ES-I3 (cell line): Measurements from ENCODE around the gene GRK5.
"Not testable (repeated sequence)": the region's sequence is repeated elsewhere in the genome, so short reads cannot be mapped to it uniquely, and the experiment has no call there.

Experiments
- H3K36me3 ChIP-seq: 2 replicates; pipeline ENCODE4 v1.6.1; 2013; ENCODE audit warnings: mild to moderate bottlenecking, low read length, control low read depth, moderate library complexity; ENCODE audit not compliant: insufficient read depth
- H3K4me1 ChIP-seq: 2 replicates; pipeline ENCODE4 v1.6.1; 2013; ENCODE audit warnings: mild to moderate bottlenecking, control low read depth, low read length; ENCODE audit not compliant: insufficient read depth
- H3K9ac ChIP-seq: 2 replicates; pipeline ENCODE4 v1.6.1; 2013; ENCODE audit warnings: low read depth, mild to moderate bottlenecking, low read length, moderate library complexity
- H3K9me3 ChIP-seq: 2 replicates; pipeline ENCODE4 v1.6.1; 2013; ENCODE audit warnings: mild to moderate bottlenecking, low read length, moderate library complexity; ENCODE audit not compliant: control insufficient read depth, insufficient read depth

GRK5 gene

GRCh38 chr10:119256897-119257296, 49.5 kb downstream of the GRK5 start:
- H3K9ac ChIP-seq: no peak overlapping the region
- no peaks in the 10 kb centered on the region for H3K9me3 ChIP-seq
- H3K4me1 ChIP-seq: peaks cover 16% of the 10 kb centered on the region
- H3K36me3 ChIP-seq: no peaks in the 10 kb centered on the region

- H3K4me1 ChIP-seq: peaks cover 14% of the 10 kb centered on the region
- no peaks in the 10 kb centered on the region for H3K36me3 ChIP-seq
- no peak overlapping the region for H3K9ac ChIP-seq
- H3K9me3 ChIP-seq: no peaks in the 10 kb centered on the region
Observed at GRCh38 chr10:119257899-119258419, 50.6 kb downstream of the GRK5 start.

- H3K9me3 ChIP-seq: no peaks in the 10 kb centered on the region
- H3K36me3 ChIP-seq: no peaks in the 10 kb centered on the region
- H3K9ac ChIP-seq: no peak overlapping the region
- peaks cover 7% of the 10 kb centered on the region; the same call in 1 of the 2 replicates for H3K4me1 ChIP-seq
Observed at GRCh38 chr10:119259345-119259744, 52.0 kb downstream of the GRK5 start.

- not testable (repeated sequence) for H3K4me1 ChIP-seq, H3K36me3 ChIP-seq, H3K9ac ChIP-seq, H3K9me3 ChIP-seq
Observed at GRCh38 chr10:119261016-119261415, 53.6 kb downstream of the GRK5 start.

- Histone ChIP-seq H3K4me1 (no peaks in the 10 kb centered on the region), H3K9me3 (no peaks in the 10 kb centered on the region), H3K36me3 (no peaks in the 10 kb centered on the region), H3K9ac (no peak overlapping the region)
Observed at GRCh38 chr10:119263951-119264617, 56.7 kb downstream of the GRK5 start.

GRCh38 chr10:119265691-119266090, 58.3 kb downstream of the GRK5 start:
- no peaks in the 10 kb centered on the region for H3K36me3 ChIP-seq
- no peak overlapping the region for H3K9ac ChIP-seq
- no peaks in the 10 kb centered on the region for H3K4me1 ChIP-seq
- no peaks in the 10 kb centered on the region for H3K9me3 ChIP-seq

GRCh38 chr10:119267384-119267783, 60.0 kb downstream of the GRK5 start:
- Histone ChIP-seq H3K9me3 (no peaks in the 10 kb centered on the region), H3K4me1 (no peaks in the 10 kb centered on the region; the same call in 1 of the 2 replicates), H3K9ac (no peak overlapping the region), H3K36me3 (no peaks in the 10 kb centered on the region)

GRCh38 chr10:119268428-119268827, 61.1 kb downstream of the GRK5 start:
- H3K9ac ChIP-seq: no peak overlapping the region
- no peaks in the 10 kb centered on the region for H3K36me3 ChIP-seq
- no peaks in the 10 kb centered on the region for H3K9me3 ChIP-seq
- no peaks in the 10 kb centered on the region; the same call in 1 of the 2 replicates for H3K4me1 ChIP-seq

- Histone ChIP-seq H3K36me3 (no peaks in the 10 kb centered on the region), H3K9me3 (no peaks in the 10 kb centered on the region), H3K9ac (no peak overlapping the region), H3K4me1 (no peaks in the 10 kb centered on the region; the same call in 1 of the 2 replicates)
Observed at GRCh38 chr10:119268871-119269506, 61.6 kb downstream of the GRK5 start.

GRCh38 chr10:119269737-119270136, 62.4 kb downstream of the GRK5 start:
- no peaks in the 10 kb centered on the region for H3K9me3 ChIP-seq
- H3K36me3 ChIP-seq: no peaks in the 10 kb centered on the region
- peaks cover 2% of the 10 kb centered on the region for H3K4me1 ChIP-seq
- H3K9ac ChIP-seq: no peak overlapping the region

GRCh38 chr10:119270762-119271366, 63.5 kb downstream of the GRK5 start:
- H3K9ac ChIP-seq: no peak overlapping the region
- peaks cover 6% of the 10 kb centered on the region for H3K4me1 ChIP-seq
- H3K9me3 ChIP-seq: no peaks in the 10 kb centered on the region
- H3K36me3 ChIP-seq: no peaks in the 10 kb centered on the region

- H3K4me1 ChIP-seq, H3K9me3 ChIP-seq, H3K36me3 ChIP-seq, H3K9ac ChIP-seq: not testable (repeated sequence)
Observed at GRCh38 chr10:119272338-119272734, 65.0 kb downstream of the GRK5 start.

- peaks cover 6% of the 10 kb centered on the region for H3K4me1 ChIP-seq
- no peaks in the 10 kb centered on the region for H3K36me3 ChIP-seq
Observed at GRCh38 chr10:119272736-119273135, 65.4 kb downstream of the GRK5 start.

GRCh38 chr10:119273413-119273812, 66.0 kb downstream of the GRK5 start:
- Histone ChIP-seq H3K36me3 (no peaks in the 10 kb centered on the region; the same call in 1 of the 2 replicates), H3K9ac (no peak overlapping the region), H3K4me1 (peaks cover 6% of the 10 kb centered on the region), H3K9me3 (no peaks in the 10 kb centered on the region)

More at GRCh38 chr10:119272736-119273135, 65.4 kb downstream of the GRK5 start:
- no peak overlapping the region for H3K9ac ChIP-seq
- H3K9me3 ChIP-seq: no peaks in the 10 kb centered on the region
